ENCODE results near the gene SELENBP1.
A peak's percentile ranks its signal among the peaks of the same experiment; 100 is the strongest.

Gene SELENBP1

DNA sequence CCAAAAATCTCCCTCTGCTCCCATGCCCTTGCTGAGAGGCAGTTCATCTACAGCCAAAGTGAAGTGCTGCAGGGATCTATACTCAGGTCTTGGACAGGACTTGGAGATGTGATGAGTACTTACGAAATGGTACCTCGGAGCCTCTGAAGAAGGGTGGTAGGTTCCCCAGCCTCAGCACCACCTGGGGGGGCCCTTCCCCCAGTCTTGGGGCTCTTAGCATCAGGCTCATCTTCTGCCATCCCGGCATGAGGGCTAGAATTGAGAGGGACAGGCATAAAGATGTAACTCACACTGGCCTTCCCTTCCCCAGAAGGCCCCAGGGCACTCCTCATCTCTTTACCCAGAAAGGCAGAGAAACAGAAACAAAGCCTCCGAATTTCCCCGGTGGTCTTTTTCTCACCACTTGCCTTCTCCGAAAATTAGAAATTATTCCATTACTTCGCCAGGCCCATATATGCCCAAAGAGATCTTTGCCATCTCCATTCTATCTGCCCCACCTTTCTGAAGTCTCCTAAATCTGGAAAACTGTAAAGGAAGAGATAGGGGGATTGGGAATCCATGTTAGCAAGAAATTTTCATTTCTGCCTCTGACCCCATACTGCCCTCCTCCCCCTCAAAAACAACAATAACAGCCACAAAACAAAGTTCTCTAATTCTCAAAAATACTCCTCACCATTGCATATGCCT lies 26.3 kb downstream of the SELENBP1 start:
- in situ Hi-C loops (cut with MboI; ENCODE audit: low sequenced_read_pairs): no loop called here
- Histone ChIP-seq H3K36me3 (replicated peaks) (peaks cover 25% of the 10 kb centered on the region), H3K9me3 (0 out of 2 replicates have a peak, but pooled peaks cover 2% of the 10 kb centered on the region), H3K4me3 (peak overlapping the region; percentile 43), H3K4me1 (peaks cover 15% of the 10 kb centered on the region), H3K27me3 (ENCODE audit: low read depth) (no peaks in the 10 kb centered on the region)
- DNase-seq (ENCODE audit: low spot score in 2 of 2): no peak

GRCh38 chr1:151344291-151344690 lies 28.2 kb downstream of the SELENBP1 start:
- no peaks in the 10 kb centered on the region for H3K9me3 ChIP-seq
- H3K4me3 ChIP-seq: no peak overlapping the region
- no peaks in the 10 kb centered on the region for H3K27me3 ChIP-seq (ENCODE audit: low read depth)
- peaks cover 25% of the 10 kb centered on the region for H3K36me3 ChIP-seq (replicated peaks)
- peaks cover 15% of the 10 kb centered on the region for H3K4me1 ChIP-seq
- no peak for DNase-seq (ENCODE audit: low spot score in 2 of 2)
- in situ Hi-C loops (cut with MboI; ENCODE audit: low sequenced_read_pairs): no loop called here

DNA sequence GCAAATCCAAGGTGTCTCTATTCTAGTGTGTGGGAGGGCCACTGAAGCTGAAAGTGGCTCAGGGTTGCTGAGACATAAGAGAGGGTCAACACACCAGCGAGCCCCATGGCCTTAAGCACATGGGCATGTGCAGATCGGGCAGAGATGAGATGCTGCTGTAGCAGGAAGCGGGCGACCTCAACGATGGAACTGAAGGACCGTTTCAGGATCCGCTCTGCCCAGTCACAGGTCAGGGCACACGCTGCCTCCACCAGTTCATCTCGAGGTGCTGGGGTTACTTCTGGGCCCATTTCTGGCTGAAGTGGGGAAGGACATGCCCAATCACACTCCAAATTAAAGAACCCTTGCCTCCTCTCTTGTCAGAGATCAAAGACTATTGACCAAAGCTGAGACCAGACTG lies 28.9 kb downstream of the SELENBP1 start:
- peaks cover 25% of the 10 kb centered on the region for H3K36me3 ChIP-seq (replicated peaks)

DNA sequence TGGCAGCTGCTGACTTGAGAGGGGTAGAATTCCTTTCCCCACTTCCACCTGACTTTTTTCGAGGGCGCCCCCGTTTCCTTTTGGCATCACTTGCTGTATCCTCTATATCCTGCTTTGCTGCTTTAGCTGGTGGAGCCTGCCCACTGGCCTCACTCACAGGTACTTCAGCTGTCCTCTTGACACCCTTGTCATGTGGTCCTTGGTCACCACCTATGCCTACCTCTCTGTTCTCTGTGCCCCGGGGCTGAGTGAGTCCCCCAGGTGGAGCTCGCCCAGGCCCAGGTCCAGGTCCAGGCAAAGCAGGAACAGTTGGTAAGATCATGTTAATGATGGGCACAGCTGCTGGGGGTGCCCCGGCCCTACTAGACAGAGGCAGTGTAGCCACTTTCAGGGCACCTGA lies 29.9 kb downstream of the SELENBP1 start:
- in situ Hi-C loops (cut with MboI; ENCODE audit: low sequenced_read_pairs): no loop called here

More for the DNA sequence above, 28.9 kb downstream of the SELENBP1 start:
- no peak for DNase-seq (ENCODE audit: low spot score in 2 of 2)
- in situ Hi-C loops (cut with MboI; ENCODE audit: low sequenced_read_pairs): no loop called here
- Histone ChIP-seq H3K27me3 (ENCODE audit: low read depth) (no peaks in the 10 kb centered on the region), H3K4me3 (no peak overlapping the region), H3K9me3 (no peaks in the 10 kb centered on the region), H3K4me1 (peaks cover 15% of the 10 kb centered on the region)

DNA sequence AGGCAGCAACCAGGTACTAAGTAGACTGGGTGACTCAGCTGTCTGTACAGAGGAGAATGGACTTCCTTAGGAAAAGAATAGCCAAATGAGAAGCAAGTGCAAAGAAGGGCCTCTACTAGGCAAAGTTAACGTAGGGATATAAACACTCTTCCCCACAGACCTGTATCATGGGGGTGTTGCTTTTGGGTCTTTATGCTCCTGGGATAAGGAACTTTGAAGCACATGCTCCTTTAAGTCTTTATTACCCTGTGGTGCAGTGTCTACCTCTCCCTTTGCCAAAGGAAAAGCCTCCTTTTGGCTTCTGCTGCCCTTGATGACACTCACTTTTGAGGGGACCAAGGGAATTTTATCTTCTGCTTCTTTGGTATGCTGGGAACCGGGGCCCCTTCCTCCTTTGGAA lies 30.5 kb downstream of the SELENBP1 start:
- Histone ChIP-seq H3K4me3 (no peak overlapping the region), H3K4me1 (peaks cover 7% of the 10 kb centered on the region), H3K36me3 (replicated peaks) (peaks cover 25% of the 10 kb centered on the region), H3K9me3 (no peaks in the 10 kb centered on the region), H3K27me3 (ENCODE audit: low read depth) (no peaks in the 10 kb centered on the region)
- in situ Hi-C loops (cut with MboI; ENCODE audit: low sequenced_read_pairs): no loop called here
- DNase-seq (ENCODE audit: low spot score in 2 of 2): no peak

More for the DNA sequence above, 29.9 kb downstream of the SELENBP1 start:
- Histone ChIP-seq H3K9me3 (no peaks in the 10 kb centered on the region), H3K27me3 (ENCODE audit: low read depth) (no peaks in the 10 kb centered on the region), H3K4me3 (no peak overlapping the region), H3K4me1 (peaks cover 9% of the 10 kb centered on the region), H3K36me3 (replicated peaks) (peaks cover 25% of the 10 kb centered on the region)
- no peak for DNase-seq (ENCODE audit: low spot score in 2 of 2)

- no peaks in the 10 kb centered on the region for H3K27me3 ChIP-seq (ENCODE audit: low read depth)
- no peak overlapping the region for H3K4me3 ChIP-seq
- DNase-seq (ENCODE audit: low spot score in 2 of 2): peak; percentile 67 to 82
- no peaks in the 10 kb centered on the region for H3K9me3 ChIP-seq
- H3K36me3 ChIP-seq (replicated peaks): peaks cover 25% of the 10 kb centered on the region
- H3K4me1 ChIP-seq: peaks cover 3% of the 10 kb centered on the region
- in situ Hi-C loops (cut with MboI; ENCODE audit: low sequenced_read_pairs): no loop called here
These were observed 31.4 kb downstream of the SELENBP1 start for GRCh38 chr1:151340870-151341754.

GRCh38 chr1:151336556-151336955 lies 35.9 kb downstream of the SELENBP1 start:
- H3K36me3 ChIP-seq (replicated peaks): no peaks in the 10 kb centered on the region
- DNase-seq (ENCODE audit: low spot score in 2 of 2): no peak
- in situ Hi-C loops (cut with MboI; ENCODE audit: low sequenced_read_pairs): no loop called here
- no peak overlapping the region for H3K4me3 ChIP-seq
- H3K9me3 ChIP-seq: no peaks in the 10 kb centered on the region
- H3K27me3 ChIP-seq (ENCODE audit: low read depth): no peaks in the 10 kb centered on the region
- H3K4me1 ChIP-seq: no peaks in the 10 kb centered on the region; the same call in 1 of the 2 replicates

DNA sequence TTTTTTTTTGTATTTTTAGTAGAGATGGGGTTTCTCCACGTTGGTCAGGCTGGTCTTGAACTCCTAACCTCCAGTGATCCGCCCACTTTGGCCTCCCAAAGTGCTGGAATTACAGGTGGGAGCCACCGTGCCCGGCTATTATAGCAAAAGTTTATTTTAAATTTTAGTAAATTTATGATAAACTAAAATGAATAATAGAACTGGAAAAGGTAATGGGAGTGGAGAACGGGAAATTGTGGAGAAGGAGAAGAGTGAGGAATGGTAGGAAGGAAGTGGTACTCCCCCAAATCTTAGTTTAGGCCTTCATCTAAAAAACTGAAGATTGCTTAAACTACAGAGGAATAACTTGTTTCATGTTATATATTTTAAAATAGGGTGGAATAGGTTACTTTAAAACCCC lies 37.7 kb downstream of the SELENBP1 start:
- Histone ChIP-seq H3K4me1 (no peaks in the 10 kb centered on the region), H3K27me3 (ENCODE audit: low read depth) (no peaks in the 10 kb centered on the region), H3K9me3 (no peaks in the 10 kb centered on the region), H3K4me3 (no peak overlapping the region), H3K36me3 (replicated peaks) (no peaks in the 10 kb centered on the region)
- in situ Hi-C loops (cut with MboI; ENCODE audit: low sequenced_read_pairs): no loop called here
- no peak for DNase-seq (ENCODE audit: low spot score in 2 of 2)

DNA sequence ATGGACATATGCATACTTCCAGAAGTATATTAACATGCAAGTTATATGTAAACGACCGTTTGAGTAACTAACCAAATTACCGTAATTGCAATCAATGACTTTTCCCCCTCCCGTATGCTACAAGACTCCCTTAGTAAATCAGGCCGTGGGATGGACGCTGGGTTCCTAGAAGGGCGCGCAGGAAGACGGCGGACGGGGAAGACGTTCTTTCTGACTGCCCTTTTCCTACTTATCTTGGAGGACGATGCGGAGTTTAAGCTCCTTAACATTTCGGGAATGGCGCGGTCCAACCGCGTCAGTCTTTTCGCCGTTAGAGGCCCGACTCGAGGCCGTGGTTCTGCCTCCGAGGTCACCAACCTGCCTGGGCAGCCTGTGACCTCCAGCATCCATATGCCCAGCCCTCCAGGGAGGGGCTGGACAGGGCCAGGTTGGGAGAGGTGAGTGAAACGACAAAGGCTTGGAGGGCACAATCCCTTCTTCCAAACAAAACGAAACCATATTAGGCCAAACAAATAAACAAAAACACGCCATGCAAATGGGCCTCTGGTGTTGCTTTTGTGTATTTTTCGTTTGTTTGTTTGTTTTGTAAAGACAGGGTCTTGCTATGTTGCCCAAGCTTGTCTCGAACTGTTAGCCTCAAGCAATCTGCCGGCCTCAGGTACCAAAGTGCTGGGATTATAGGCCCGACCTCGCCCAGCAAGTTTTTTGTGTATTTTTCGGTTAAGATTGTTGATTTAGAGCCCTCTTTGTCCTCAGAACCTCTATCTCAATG lies 44.4 kb downstream of the SELENBP1 start:
- H3K9me3 ChIP-seq: no peaks in the 10 kb centered on the region
- no peak for DNase-seq (ENCODE audit: low spot score in 2 of 2)
- H3K4me1 ChIP-seq: peaks cover 9% of the 10 kb centered on the region
- in situ Hi-C loops (cut with MboI; ENCODE audit: low sequenced_read_pairs): no loop called here
- no peaks in the 10 kb centered on the region for H3K27me3 ChIP-seq (ENCODE audit: low read depth)
- H3K4me3 ChIP-seq: peak overlapping the region; percentile 51
- H3K36me3 ChIP-seq (replicated peaks): peaks cover 16% of the 10 kb centered on the region

DNA sequence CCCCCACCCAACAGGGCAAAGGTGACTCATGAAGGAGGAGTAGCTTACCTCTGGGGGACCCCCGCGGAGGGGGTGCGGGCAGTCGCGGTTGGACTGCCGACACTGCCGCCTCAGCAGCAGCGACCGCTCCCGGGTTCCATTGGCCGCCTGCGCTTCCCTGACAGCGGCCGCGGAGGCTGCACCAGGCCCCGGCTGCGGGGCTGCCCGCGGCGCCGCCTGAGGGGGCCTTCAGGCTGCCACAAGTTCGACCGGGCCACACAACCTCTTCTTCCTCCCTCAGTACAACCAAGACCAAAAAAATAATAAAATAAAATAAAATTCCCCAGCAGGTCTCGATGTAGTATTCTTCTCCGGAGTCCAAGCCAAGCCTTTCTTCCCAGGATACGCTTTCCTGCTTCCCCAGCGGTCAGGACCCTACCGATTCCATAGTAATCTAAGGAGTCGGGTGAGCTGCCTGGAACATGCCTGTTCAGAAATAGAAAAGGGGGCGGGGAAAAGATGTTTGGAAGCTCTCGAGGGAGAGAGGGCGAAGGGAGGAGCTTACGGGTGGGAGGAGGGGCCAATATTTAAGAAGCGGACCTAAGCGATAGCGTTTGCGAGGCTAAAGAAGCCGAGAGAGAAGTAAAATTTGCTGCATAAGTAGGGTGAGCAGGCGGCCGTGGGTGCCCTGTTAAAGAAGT lies 45.1 kb downstream of the SELENBP1 start, which contains the start of gene PI4KB:
PI4KB (minus strand) TSS at position 194 of the 680 bp plus-strand sequence. CDS start 10,935 bp downstream, outside the sequence.
- Histone ChIP-seq H3K4me3 (peak within 1 kb of the TSS; percentile 51), H3K9me3 (no peaks in the 10 kb centered on the region), H3K4me1 (peaks cover 9% of the 10 kb centered on the region), H3K36me3 (replicated peaks) (peaks cover 22% of the 10 kb centered on the region), H3K27me3 (ENCODE audit: low read depth) (no peaks in the 10 kb centered on the region)
- peak; percentile 97 to 98 for DNase-seq (ENCODE audit: low spot score in 2 of 2)
- in situ Hi-C loops (cut with MboI; ENCODE audit: low sequenced_read_pairs): no loop called here

- DNase-seq (ENCODE audit: low spot score in 2 of 2): peak; percentile 25 to 60
- H3K9me3 ChIP-seq: no peaks in the 10 kb centered on the region
- H3K4me3 ChIP-seq: peak overlapping the region; percentile 51
- peaks cover 9% of the 10 kb centered on the region for H3K4me1 ChIP-seq
- peaks cover 23% of the 10 kb centered on the region for H3K36me3 ChIP-seq (replicated peaks)
- no peaks in the 10 kb centered on the region for H3K27me3 ChIP-seq (ENCODE audit: low read depth)
- in situ Hi-C loops (cut with MboI; ENCODE audit: low sequenced_read_pairs): no loop called here
These were observed 45.8 kb downstream of the SELENBP1 start for GRCh38 chr1:151326619-151327222.

DNA sequence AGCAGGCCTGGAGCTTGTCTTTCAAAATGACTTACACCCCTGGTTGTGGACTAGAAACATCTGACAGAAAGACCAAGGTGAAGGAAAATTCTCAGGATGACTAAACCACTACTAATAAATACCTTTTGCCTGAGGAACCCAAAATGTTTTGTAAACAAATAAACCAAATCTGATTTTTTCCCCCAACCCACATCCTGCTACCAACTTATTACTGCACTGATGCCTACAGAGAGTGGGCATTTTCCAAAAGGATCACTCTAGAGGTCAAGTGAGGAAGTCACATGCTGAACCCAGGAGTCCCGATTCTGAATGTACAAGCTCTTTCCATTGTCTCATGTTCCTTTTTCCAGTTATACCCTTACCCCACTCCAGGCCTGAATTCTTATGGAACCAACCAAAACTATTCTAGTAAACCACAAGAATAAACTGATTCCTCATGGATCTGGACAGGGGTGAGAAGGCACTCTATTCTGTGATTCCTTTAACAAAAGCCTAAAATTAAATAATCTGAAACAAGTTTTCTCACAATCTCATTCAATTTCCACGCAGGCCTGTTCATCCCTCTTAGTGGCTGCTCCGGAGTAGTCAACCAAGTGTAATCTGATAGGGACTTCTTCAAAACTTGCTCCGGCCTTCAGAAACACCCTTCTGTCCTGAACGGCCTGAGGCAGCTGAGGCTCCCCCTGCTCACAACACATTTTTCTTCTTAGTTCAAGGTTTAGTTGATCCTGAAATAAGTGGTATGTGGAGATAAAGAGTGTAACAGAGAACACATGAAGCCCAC lies 46.7 kb downstream of the SELENBP1 start:
- in situ Hi-C loops (cut with MboI; ENCODE audit: low sequenced_read_pairs): no loop called here
- H3K27me3 ChIP-seq (ENCODE audit: low read depth): no peaks in the 10 kb centered on the region
- no peaks in the 10 kb centered on the region for H3K9me3 ChIP-seq
- peaks cover 26% of the 10 kb centered on the region for H3K36me3 ChIP-seq (replicated peaks)
- DNase-seq (ENCODE audit: low spot score in 2 of 2): peak in 1 of 2 experiments; percentile 10
- peaks cover 9% of the 10 kb centered on the region for H3K4me1 ChIP-seq
- H3K4me3 ChIP-seq: peak overlapping the region; percentile 51

All from HAP-1 (cell line).